Tibial nerve (tissue), 4 donors: ENCODE measurements around the gene MDN1.
"Not testable (repeated sequence)": the region's sequence is repeated elsewhere in the genome, so short reads cannot be mapped to it uniquely, and the experiment has no call there.

Experiments used
- EP300 ChIP-seq, 2 donors: sonication (generic); formaldehyde crosslinking; IDR thresholded peaks; one replicate each; pipeline ENCODE4 v1.6.1; 2017; ENCODE audit warnings: antibody characterized with exemption in 2 of 2, mild to moderate bottlenecking in 1 of 2
- POLR2A ChIP-seq, 2 donors: fragments of 450-650 bp; IDR thresholded peaks; one replicate each; pipeline ENCODE4 v1.6.1; 2017; ENCODE audit warnings: antibody characterized with exemption in 2 of 2, mild to moderate bottlenecking in 2 of 2, moderate library complexity in 2 of 2
- TF ChIP-seq, protein P1 (sequence below), 5 experiments: fragments of 200-600 bp in 3 of 5; fragments of 450-650 bp in 2 of 5; sonication (generic) in 3 of 5; IDR thresholded peaks; one replicate each; pipeline ENCODE4 v1.5.1; 2016 to 2019; ENCODE audit warnings: antibody characterized with exemption in 5 of 5, mild to moderate bottlenecking in 3 of 5, moderate library complexity in 2 of 5

DNA sequence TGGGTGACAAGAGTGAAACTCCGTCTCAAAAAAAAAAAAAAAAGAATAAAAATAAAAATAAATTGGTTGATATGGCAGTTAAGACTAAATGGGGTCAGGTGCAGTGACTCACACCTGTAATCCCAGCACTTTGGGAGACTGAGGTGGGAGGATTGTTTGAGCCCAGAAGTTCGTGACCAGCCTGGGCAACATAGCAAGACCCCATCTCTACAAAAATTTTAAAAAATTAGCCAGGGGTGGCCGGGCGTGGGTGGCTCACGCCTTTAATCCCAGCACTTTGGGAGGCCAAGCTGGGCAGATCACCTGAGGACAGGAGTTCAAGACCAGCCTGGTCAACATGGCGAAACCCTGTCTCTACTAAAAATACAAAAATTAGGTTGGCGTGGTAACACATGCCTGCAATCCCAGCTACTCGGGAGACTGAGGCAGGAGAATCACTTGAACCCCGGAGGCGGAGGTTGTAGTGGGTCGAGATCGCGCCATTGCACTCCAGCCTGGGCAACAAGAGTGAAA, 8.9 kb upstream of the MDN1 start:
- TF ChIP-seq, protein P1, sequence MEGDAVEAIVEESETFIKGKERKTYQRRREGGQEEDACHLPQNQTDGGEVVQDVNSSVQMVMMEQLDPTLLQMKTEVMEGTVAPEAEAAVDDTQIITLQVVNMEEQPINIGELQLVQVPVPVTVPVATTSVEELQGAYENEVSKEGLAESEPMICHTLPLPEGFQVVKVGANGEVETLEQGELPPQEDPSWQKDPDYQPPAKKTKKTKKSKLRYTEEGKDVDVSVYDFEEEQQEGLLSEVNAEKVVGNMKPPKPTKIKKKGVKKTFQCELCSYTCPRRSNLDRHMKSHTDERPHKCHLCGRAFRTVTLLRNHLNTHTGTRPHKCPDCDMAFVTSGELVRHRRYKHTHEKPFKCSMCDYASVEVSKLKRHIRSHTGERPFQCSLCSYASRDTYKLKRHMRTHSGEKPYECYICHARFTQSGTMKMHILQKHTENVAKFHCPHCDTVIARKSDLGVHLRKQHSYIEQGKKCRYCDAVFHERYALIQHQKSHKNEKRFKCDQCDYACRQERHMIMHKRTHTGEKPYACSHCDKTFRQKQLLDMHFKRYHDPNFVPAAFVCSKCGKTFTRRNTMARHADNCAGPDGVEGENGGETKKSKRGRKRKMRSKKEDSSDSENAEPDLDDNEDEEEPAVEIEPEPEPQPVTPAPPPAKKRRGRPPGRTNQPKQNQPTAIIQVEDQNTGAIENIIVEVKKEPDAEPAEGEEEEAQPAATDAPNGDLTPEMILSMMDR (IDR thresholded peaks at IDR 0.05) = not testable (repeated sequence)
- not testable (repeated sequence) for TF ChIP-seq POLR2A, EP300 (IDR thresholded peaks at IDR 0.05)
